Cerebellar nuclear complex (tissue), 1 donor: Measurements from ENCODE around the gene FREM1.

ENCODE experiments used
- DNase-seq, 2 experiments: peaks; one replicate each; lab custom pipeline; 2025; lab: John Stamatoyannopoulos, UW

The FREM1 gene

GRCh38 chr9:14702200-14702720 is 208.0 kb downstream of the FREM1 start:
- no peak for DNase-seq

- DNase-seq = peak in 1 of 2 experiments; percentile 43
Observed at GRCh38 chr9:14693251-14693861, 216.9 kb downstream of the FREM1 start, which contains the start of gene ZDHHC21. ZDHHC21 (minus strand) TSS chr9:14693432; CDS start chr9:14674340, 19,092 bp downstream.

- no peak for DNase-seq
Observed at GRCh38 chr9:14692470-14693250, 217.6 kb downstream of the FREM1 start.

DNA sequence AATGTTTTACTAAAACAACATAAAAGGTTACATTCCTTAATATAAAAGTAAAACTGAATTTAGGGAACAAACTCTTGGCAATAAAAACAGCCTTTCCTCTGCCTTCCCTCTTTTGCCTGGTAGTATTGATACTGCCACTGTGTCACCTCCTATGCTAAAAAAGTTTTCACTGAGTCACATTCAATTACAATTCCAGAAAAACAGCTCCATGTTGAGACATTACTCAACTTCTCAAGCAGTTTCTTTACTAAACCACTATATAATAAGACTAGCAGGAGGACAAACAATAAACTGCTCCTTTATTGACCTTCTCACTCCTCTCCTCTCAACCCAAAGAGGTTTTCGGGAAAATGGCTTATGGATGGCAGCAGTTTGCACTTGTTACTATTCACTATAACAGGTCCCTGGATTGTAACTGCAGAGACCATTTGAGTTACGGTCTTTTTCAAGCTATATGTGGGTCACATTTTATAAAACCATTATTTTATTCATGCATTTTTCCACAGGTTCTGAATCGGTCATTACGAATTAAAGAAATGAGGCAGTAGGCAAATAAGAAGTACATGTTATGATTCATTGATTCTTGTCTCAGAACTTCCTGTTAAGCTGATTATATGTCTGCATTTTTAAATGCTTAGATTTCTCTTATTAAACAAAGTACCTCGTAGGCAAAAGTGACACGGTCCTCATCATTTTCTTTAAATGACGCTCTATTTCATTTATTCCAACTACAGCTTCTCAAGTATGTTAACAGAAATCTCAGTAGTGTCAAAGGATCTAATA is 219.1 kb downstream of the FREM1 start:
- DNase-seq = no peak

GRCh38 chr9:14687042-14687719 is 223.0 kb downstream of the FREM1 start:
- DNase-seq = no peak

DNA sequence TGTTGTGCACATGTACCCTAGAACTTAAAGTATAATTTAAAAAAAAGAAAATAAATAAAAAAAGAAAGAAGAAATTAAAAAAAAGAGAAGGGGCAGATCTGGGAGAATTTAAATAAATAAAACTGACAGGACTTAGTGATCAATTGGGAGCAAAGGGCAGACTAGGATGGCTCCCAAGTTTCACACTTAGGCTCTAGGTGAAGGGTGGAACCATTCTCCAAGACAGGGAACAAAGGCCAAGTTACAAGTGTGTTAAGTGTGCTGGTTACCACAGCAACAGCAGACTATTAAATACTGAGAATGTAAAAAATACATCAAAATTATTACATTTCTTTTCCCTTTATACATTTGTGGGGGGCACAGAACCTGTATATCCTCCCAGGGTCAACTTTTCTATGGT is 224.1 kb downstream of the FREM1 start:
- no peak for DNase-seq
